ENCODE data around the gene MCRIP1. TPM values are rescaled to one million over a fixed set of nuclear protein-coding genes. Genes with fewer than 3 reads are reported as not detected.

Gene MCRIP1
- total and polyA plus RNA-seq, 2 of the 13 experiments (the other 11 are each of a cell fraction or from before 2014, with no cell fraction given) = 79.7 to 84.9 TPM

DNA sequence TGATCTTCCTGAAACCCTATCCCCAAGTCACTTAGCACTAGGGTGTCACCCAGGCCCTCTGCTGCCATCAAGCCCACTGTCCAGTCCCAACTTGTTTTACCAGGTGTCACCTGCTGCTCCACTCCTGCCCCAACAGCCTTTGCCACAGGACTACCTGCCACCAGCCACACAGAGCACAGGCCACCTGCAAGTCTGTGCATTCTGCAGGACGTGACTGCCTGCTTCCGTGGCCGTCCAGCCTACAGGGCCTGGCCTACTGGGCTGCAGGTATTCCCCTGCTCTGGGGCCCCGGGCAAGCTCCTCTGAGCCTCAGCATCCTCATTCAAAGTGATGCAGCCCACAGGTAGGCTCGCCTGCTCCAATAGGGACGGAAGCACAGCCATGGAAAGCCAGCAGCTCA is 3.2 kb downstream of the MCRIP1 start:
- H3K9me3 ChIP-seq (ENCODE audit: low read length) = no peaks in the 10 kb centered on the region
- in situ Hi-C loops (cut with HindIII; ENCODE audit: extremely low pct_ligation_motif_present, low pct_unique_long_range_greater_than_20kb) = no loop called here
- H4K20me1 ChIP-seq (ENCODE audit: insufficient read depth, low read length) = no peaks in the 10 kb centered on the region; the same call in 1 of the 2 replicates
- H3K4me3 ChIP-seq (replicated peaks in 1 of 3; ENCODE audit: insufficient read depth in 1 of 3, low read depth in 2 of 3, low read length in 3 of 3) = no peak overlapping the region
- CTCF ChIA-PET (ENCODE audit: low intra/inter-chr PET ratio, low total read pairs) = no interaction called here
- H3K9ac ChIP-seq (ENCODE audit: insufficient read depth, low read depth, low read length) = no peak overlapping the region
- no TSS peak for BruUV-seq (replicated peaks)
- peaks cover 46% of the 10 kb centered on the region for H3K4me1 ChIP-seq (ENCODE audit: insufficient read depth, low read length)
- DNase-seq (ENCODE audit: low spot score) = no peak
- POLR2A ChIA-PET = no interaction called here
- no peak overlapping the region for H3K4me2 ChIP-seq (ENCODE audit: low read depth, low read length)
- H3K79me2 ChIP-seq (ENCODE audit: insufficient read depth, low read length) = peaks cover 19% of the 10 kb centered on the region
- WGBS (ENCODE audit: low lambda C conversion rate) = 100% methylated on average over 6 of the region's 6 CpGs
- H2AFZ ChIP-seq (ENCODE audit: low read length) = no peak overlapping the region
- no peak overlapping the region for H3K27ac ChIP-seq (ENCODE audit: extremely low read length, insufficient read depth, low read length)
- intact Hi-C loops (cut with micrococcal nuclease; ENCODE audit: unreplicated experiment) = no loop called here
- FAIRE-seq = no peak
- no peaks in the 10 kb centered on the region; a peak in 2 of 5 replicates for H3K27me3 ChIP-seq (ENCODE audit: control insufficient read depth in 1 of 2, insufficient read depth in 2 of 2, low read length in 2 of 2)
- no peaks in the 10 kb centered on the region for H3K36me3 ChIP-seq (replicated peaks in 1 of 2; ENCODE audit: control insufficient read depth in 1 of 2, insufficient read depth in 2 of 2, low read length in 2 of 2)
- ATAC-seq = no peak
- TF ChIP-seq ZNF496 (CRISPR knock-in tag; IDR thresholded peaks at IDR 0.05; ENCODE audit: insufficient replicate concordance) = no peak
- no peak for TF ChIP-seq ZNF724P (CRISPR knock-in tag; IDR thresholded peaks at IDR 0.05; ENCODE audit: borderline replicate concordance)
- TF ChIP-seq ZNF180 (CRISPR knock-in tag; IDR thresholded peaks at IDR 0.05; ENCODE audit: borderline replicate concordance, low read depth) = no peak
- no peak for TF ChIP-seq ZNF318 (CRISPR knock-in tag; IDR thresholded peaks at IDR 0.05)
- TF ChIP-seq ZNF460 (CRISPR knock-in tag; IDR thresholded peaks at IDR 0.05; ENCODE audit: borderline replicate concordance) = no peak
- TF ChIP-seq ZNF24 (IDR thresholded peaks at IDR 0.05) = no peak
- no peak for TF ChIP-seq XRCC5 (optimal IDR thresholded peaks at IDR 0.05; ENCODE audit: low read length)
- TF ChIP-seq MZF1 (CRISPR knock-in tag; IDR thresholded peaks at IDR 0.05; ENCODE audit: borderline replicate concordance) = no peak
- no peak for TF ChIP-seq TBX2 (CRISPR knock-in tag; IDR thresholded peaks at IDR 0.05; ENCODE audit: borderline replicate concordance)
- no peak for TF ChIP-seq ZNF354B (CRISPR knock-in tag; IDR thresholded peaks at IDR 0.05)
- no peak for TF ChIP-seq ZNF552 (CRISPR knock-in tag; IDR thresholded peaks at IDR 0.05; ENCODE audit: borderline replicate concordance)
- no peak for TF ChIP-seq ZNF558 (CRISPR knock-in tag; IDR thresholded peaks at IDR 0.05; ENCODE audit: borderline replicate concordance)
- TF ChIP-seq ZNF569 (CRISPR knock-in tag; IDR thresholded peaks at IDR 0.05; ENCODE audit: borderline replicate concordance) = no peak
- TF ChIP-seq PHF5A (CRISPR knock-in tag; IDR thresholded peaks at IDR 0.05; ENCODE audit: low read depth, unreplicated experiment) = no peak
- no peak for TF ChIP-seq TEAD3 (CRISPR knock-in tag; optimal IDR thresholded peaks at IDR 0.05; ENCODE audit: borderline replicate concordance)
- TF ChIP-seq SRF (IDR thresholded peaks at IDR 0.05; ENCODE audit: low read depth, low read length) = no peak
